ENCODE measurements around the gene PLXNA2.

Gene PLXNA2

DNA sequence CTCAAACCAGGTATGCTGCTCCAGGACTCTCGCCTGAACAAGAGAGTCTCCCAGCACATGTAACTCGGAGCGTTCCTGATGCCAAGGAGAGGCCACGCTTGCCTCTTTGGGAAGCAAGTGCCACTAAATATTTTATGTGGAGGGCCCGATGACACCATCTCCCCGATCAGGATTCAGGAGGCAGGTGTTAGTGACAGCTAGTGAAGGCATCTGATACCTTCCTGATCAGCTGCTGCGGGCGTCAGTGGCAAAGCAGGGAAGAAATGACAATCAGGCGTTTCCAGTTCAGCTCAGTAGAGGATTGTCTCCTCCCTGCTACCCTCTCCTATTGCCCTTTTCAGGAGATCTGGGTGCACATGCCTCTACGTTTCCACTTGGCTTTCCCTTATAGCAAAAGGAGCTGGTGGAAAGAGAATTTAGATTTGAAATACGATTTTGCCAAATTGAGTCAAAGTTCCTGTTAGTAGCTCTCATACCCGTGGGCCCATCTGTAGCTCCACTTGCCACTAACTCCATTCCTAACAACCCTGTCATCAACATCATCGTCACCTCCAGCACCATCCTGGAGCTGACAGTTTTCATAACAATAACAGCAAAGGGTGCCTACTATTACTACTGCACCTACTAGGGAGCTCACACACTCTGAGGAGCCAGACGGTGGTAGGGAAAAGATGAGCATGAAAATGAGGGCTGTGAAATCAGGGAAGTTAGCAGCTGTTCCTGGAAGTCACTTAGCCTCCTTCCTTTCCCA lies 21.6 kb downstream of the PLXNA2 start:
- DNase-seq = no peak

DNA sequence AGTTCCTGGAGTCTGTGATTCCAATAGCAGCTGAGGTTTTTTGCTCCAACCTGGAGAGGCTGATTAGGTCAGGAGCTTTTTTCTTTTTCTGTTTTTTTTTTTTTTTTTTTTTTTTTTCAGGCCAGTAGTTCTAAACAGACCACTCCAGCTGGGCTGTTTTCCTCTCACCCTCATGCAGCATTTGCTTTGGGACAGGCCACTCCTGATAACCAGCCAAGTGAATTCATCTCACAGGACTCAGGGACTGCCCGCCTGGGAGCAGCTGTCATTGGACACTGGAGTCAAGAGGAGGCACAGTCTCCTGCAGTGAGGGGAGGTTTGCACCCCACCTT lies 22.9 kb downstream of the PLXNA2 start:
- DNase-seq = no peak

DNA sequence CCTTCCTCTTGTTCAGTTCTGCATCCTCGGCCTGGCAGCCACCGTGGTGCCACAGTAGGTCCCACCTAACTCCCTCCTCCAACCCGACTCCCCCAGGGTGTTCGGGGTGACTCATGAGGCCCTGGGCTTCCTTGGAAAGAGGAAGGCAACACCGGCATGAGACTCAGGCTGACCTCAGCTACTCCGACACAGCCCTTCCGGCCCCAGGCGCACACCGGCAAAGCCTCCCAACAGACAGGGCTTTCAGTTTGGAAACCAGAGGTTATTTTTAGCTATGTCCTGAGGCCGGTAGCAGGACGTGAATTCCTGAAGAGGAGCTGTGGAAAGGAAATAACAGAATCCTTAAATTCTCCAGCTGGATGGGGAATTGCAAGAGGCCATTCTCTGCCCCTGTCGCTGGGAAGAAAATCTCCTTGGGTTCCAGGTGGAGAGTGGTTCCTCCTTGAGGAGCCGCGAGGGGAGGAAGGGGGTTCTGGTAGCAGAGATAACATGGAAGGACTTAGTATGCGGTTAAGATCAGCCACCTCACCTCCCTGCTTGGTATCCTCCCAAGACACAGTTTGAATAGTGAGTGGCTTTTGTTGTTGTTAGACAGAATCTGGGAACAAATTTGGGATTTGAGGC lies 24.4 kb downstream of the PLXNA2 start:
- no peak for DNase-seq

DNA sequence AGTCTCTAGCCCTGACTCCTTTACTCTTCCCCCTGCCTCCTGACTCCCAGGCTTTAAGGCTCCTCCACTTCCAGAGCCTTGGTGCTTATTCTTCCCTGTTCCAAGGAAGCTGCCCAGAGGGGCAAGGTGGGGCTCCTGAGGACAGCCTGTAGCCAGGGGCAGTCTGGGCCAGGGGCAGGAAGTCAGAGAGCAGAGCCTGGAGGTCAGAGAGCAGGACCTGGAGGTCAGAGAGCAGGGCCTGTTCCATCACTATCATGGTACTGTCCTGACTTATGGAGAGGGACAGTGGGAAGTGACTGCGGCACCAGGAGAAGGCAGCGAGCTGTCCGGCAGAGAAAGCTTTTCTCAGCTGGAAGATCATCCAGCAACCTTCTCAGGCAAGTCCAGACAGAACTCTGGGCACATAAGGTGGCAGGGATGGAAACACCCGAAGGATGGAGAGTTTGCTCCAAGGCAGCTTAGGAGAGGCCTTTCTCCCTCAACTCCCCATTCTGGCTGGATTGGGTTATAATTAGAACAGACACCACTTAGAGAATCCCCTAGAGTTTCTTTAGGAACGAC lies 25.0 kb downstream of the PLXNA2 start:
- DNase-seq = no peak

DNA sequence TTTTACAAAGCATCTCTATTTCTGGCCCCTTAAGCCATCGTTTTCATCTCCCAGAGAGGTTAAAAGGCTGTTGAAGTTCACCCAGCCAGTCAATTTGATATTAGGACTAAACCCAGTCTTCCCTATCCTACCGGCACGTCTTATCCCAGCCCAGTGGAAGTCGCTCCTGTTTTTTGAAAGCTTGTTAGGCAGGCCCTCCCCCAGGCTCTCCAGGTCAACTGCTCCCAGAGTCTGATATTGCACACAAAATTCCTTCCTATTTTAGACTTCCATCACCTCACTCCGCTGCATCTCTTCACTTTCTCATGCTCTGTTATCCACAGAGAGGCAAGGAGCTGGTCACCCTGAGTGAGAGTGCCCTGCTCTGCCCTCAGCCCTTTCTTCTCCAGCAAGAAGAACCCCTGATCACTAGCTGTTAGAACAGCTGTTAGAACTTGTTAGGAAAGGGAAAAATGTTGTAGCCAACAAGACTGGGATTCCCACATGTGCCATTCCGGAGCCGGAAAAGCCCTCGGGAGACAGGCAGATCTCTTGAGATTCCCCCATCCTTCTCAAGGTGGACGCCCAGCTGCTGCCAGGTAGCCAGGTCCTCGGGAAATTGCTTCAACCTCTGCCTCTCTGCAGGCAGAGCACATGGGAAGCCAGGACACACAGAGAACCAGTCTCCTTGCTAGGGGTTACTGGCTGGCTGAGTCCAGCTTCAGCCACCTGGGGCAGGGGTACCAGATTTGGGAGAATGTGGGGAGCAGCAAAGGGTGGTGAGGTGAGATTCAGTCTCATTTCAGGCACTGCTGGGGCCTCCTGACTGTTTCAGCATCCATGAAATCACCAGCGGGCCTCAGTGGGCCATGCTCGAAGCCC lies 25.7 kb downstream of the PLXNA2 start:
- DNase-seq = no peak

DNA sequence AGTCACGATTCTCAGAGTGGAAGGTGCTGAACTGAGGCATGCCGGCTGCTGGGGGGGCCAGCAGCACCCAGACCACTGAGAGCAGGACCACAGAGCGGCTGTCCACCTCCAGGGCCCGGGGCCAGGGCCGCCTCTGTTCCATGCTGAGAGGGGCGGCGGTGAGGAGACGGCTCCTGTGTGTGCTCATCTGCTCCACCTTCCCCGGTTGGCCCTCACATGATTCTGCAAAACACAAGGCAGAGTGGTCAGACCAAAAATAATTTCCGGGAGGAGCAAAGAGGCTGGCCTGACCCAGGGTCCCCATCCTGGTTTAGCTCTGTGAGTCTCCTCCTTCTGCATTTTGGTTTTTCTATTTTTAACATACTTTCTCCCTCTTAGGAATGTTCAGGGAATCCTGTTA lies 26.4 kb downstream of the PLXNA2 start:
- DNase-seq = no peak

DNA sequence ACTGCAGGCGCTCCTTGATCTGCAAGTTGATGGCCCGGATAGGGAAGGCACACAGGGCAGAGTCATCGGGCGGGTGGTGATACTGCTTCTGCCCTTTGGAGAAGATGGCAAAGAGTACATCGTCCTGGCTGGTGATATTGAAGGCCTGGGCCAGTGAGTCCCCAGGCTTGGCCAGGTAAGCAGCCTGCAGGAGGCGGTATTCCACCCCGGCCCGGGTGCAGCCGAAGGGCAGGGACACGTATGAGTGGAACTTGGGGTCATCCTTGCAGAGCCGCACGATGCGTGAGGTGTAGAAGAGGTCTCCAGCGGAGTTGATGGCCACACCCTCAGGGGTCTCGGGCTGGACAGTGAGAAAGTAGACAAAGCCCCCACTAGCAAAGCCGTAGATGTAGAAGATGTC lies 27.4 kb downstream of the PLXNA2 start:
- DNase-seq = no peak

DNA sequence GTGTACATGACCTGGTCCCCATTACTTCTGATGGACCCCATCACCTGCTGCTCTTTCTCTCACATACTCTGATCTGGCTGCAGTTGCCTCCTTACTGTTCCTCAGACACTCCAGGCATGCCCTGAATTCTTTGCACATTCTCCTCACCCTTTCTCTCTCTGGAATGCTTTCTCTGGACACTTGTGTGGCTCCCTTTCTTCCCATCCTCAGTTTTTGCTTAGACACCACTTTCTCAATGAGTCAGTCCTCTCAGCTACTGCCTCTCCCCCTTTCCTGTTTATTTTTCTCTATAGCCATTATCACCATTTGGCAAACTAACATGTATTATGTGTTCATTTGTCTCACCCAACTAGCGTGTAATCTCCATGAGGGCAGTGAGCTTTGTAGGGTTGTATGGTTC lies 28.1 kb downstream of the PLXNA2 start:
- no peak for DNase-seq

DNA sequence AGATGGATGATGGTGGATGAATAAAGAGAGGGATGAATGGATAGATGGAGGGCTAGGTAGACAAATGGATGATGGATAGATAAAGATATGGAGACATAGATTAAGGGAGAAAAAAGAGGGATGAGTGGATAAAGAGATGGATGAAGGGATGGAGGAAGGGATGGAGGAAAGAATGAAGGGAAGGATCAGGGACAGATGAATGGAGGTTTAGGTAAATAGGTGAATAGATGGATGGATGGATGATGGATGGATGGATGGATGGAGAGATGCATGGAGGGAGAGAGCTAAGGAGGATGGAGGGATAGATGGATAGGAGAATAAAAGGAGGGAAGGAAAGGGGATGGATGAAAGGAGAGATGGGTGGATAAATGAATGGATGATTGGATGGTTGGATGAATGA lies 28.8 kb downstream of the PLXNA2 start:
- no peak for DNase-seq

DNA sequence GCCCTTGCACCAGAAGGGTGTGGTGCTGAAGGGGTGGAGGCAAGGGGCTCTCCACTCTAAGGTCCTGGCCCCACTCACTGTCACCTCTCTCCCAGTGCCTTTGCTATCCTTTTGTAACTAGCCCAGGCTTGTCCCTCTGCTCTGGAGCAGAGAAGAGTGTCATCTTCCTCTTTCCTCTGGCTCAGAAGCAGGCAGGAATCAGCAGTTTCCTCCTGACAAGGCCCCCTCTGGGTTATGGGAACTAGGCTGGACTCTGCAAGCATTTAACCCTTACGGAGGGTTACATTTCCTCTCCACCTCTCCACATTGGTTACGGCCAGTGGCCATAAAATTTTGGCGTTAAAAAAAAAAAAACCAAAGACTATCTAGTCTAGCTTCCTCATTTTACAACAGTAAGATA lies 30.4 kb downstream of the PLXNA2 start:
- peak in 1 of 2 donors; percentile 15 for DNase-seq

DNA sequence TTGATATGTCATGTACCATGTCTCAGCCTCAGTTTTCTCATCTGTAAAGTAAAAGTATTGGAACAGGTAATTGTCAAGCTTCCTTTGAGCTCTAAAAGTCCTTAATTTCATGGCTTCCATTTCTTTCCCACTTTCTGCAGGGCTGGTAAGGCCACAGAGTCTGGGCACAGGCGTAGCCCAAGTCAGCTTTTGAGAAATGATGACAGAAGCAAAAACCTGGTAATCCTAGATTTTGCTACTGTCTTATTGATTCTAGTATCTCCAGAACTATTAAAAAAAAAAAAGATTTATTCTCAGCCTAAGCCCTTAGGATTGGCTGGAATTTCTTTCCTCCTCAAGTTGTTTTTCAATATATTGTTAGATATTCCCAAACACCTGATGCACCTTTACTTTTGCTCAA lies 31.3 kb downstream of the PLXNA2 start:
- no peak for DNase-seq

DNA sequence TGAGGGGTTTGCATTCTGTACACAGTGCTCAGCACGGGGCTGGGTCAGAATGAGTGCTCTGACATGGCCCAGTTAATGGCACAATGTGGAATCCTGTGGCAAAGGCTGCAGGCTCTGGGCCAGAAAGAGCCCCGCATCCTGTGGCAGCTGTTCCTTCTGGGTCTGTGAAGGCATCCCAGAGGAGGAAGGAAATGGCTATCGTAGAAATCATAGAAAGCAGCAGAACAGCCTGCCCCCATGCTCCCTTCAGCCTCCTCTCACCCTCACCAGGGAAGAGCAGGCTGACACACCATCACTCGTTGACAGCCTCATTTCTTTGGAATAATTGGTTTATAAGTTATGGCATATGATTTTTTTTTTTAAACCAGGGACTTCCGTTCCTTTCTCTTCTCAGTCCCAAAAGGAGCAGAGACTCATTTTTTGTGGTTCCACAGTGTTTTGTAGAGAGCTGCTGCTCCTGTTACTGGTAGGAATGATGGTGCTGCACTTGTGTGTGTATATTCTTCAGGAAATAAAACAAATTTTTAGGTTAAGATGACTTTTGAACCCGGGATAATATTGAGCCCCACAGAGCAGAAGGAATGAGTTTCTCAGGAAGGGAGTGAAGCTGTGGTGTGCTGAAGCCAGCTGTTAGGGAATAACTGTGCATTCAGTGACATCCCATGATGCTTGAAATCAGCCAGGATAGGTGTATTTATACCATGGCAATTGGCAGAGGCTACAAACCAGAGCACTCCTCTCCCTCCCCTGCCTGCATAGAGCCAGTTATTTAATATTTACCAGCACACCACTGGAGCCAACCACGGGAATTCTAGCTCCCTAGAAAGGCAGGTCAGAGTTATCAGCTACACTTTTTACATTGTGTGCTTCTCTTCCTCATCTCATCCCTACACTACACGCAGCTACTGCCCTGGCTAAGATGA lies 32.0 kb downstream of the PLXNA2 start:
- DNase-seq = no peak

DNA sequence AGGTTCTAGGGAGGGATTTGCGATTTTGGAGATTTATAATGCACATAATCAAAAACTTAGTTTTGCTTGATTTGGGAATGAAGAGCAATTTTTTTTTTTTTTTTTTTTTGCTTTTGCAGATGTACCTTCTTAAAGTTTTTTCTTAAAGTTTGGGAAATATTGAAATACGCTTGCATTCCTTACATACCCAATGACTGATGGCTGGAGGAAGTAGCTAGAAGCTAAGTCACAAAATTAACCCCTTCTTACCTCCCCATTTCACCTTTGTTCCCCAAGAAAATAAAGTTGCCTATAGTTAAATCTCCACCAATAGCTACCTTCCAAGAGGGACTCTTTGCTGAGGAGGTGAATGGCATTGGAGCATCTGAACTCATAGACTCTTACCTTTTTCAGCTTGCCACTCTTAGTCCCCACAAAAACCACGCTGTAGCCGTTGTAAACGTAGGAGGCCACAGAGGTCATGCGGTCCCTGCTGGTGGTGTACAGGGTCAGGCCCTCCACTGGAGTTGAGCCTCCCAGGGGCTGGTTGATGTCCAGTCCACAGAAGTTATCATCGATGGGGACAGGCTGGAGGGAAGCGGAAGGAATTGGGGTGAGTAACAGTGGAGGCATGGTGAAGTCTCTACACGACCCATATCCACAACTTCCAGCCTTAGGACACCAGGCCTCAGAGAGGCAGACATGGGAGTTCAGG lies 34.1 kb downstream of the PLXNA2 start:
- DNase-seq = no peak

DNA sequence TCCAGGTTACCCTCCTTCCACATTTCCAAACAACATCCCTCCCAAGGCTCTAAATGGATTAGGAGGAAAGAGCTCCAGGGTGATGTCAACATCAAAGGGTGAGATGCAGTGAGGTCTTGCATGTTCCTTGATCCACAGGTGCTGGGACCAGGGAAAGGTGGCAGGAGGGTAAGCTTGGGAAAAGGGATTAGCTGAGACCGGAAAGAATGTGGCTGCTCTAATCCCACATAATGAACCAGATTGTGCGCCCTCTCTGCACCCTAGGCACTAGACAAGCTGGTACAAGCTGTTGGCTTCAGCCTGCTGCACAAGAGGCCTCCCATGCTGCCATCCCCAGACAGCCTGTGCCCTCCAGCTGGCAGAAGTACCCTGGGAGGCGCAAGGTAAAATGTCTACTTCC lies 34.9 kb downstream of the PLXNA2 start:
- no peak for DNase-seq

DNA sequence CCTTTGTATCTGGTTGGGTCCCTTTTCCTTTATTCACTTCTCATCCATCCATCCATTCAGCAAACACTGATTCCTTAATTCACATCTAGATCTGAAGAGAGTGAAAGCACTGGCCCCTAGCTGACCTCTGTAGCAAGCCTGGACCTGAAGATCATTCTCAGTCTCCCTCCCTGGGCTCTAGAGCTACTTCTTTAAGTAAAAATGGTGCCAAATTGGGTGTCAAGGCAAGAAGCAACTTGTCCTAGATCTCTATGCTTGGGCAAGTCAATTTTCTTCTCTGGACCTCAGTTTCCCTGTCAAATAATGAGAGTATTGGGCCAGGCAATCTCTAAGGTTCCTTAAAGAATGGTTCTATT lies 36.1 kb downstream of the PLXNA2 start:
- DNase-seq = no peak

DNA sequence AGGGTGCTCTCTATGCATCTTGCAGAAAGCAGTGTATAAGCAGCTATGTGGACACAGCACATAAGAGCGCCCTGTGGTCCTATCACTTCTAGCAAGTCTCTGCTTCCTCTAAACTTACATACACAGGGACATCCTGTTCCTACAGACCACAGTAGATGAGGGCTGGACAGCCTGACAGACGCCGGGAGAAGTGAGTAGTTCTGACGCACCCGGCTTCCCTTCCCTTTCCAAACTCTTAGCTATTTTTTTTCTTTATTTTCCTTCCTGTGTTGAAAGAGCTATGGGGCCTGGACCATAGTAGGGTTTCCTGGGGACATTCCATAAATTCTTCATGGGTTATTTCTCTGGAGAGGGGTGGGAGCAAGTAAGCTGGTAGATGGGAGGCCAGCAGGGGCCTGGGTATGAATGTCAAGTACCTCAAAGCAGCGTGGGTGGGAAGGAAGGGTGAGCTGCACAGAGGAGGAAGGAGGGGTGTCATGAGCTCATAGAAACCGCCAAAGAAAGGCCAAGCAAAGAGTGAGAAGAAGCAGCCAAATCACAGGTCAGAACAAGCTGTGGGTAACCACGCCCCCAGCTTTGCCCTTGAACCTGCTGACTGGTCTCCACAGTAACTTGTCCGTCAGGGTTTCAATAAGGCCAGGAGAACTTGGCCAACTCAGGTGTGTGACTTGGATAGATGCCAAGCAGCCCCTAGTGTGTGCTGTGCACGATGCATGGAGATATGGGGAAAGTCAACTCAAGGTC lies 36.6 kb downstream of the PLXNA2 start:
- DNase-seq = no peak

DNA sequence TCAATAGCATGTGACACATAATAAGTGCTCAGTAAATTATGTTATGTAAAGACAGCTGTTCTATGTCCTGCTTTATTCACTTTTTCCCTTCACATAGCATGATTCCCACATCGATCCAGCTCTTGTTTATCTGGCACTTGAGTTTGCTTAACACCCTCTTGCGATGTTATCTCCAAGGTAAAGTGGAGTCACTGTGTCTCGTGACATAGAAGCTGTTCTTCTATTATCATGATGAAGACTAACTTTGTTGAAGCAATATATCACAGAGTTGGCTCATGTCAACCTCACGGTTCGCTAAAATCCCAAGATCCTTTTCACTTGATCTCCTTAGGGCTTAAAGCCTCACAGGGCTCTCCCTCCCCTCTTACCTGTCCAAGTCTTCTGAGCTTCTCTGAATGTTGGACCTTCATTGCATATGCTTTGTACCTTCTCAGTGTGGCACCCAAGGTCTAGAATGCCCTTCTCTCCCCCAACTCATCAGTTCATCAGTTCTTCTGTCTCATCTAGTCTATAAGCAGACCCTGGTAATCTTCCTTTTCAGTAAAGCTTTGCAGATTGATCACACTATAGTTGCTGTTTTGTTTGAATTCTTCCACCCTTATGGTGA lies 38.0 kb downstream of the PLXNA2 start:
- no peak for DNase-seq

DNA sequence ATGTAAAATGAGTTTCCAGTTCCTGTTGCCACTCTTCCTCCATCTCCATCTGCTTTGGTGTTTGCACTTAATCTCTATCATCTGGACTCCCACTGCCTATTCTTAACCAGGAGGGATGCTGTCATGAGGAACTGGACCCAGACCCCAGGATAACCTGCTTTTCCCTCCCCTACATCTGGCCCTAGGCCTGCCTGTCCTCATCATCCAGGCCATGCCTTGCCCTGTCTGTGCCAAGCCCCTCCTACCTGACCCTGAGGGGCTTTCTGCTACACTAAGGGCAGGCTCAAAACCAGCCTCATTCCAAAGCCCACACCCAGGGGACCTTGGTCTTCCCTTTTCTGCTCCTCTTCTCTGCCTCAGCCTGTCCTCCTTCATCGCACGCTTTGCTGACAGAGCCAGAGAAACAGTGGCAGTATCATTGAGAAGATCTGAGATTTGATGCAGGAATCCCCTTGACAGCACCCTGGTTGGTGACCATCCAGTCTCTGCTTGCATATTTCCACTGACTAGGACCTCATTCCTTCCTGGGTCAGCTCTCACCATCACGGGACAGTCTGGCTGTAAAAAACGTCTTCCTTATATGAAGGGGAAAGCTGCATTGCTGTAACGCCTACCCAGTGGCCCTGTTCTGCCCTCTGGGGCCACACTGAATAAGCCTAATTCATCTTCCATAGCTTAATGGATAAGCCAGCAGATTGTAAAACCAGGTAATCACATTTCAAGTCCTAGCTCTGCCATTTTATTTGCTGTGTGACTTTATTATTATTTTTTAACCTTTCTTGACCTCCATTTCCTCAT lies 38.8 kb downstream of the PLXNA2 start:
- no peak for DNase-seq

DNA sequence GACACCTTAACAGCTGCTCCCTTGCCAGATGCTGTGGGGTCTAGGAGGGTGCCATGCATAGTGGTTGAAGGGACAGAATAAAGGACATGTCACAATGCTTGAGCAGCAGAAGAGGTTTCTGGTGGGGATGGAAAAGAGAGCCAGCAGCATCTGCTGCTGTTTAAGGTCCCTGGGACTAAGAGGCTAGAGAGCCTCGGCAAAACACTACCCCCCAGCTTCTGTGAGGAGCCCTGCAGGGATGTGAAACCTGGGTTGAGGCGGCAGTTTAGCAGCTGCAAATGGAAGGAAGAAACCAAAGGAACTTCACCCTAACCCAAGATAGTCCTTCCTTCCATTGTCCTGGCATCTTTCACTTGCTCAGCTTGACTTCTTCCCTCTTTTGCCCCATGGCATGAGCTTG lies 39.4 kb downstream of the PLXNA2 start:
- no peak for DNase-seq

Measured in bone marrow (tissue), 2 donors.